ENCODE data around the gene TEX29. TPM values are rescaled to one million over a fixed set of nuclear protein-coding genes. Genes with fewer than 3 reads are reported as not detected.

TEX29 gene
- polyA plus RNA-seq, 2 donors: 0.24 to 0.88 TPM

DNA sequence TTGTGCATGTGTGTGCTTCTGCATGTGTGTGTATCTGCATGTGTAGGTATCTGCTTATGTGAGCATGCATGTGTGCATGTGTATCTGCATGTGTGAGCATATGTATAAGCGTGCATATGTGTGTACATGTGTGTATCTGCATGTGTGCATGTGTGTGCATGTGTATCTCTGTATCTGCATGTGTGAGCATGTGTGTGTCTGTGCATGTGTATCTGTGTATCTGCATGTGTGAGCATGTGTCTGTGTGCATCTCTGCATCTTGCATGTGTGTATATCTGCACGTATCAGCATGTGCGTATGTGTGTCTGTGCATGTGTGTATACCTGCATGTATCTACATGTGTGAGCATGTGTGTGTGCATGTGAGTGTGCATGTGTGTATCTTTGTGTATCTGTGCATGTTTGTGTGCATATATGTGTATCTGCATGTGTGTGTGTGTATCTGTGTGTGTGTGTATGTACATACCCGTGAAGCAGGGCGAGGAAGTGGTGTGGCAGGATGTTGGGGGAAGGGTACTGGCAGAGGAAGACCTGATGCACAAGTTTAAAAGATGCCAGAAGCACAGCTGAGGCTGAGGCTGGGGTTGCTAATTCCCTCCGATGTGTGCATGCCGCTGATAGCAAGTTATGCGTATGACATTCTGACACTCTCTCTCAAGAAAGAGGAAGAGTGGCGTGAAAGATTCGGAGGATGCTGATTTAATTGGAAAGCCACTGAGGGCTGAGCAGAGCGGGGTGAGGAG lies 64.2 kb downstream of the TEX29 start:
- H3K4me3 ChIP-seq (ENCODE audit: low read depth in 1 of 2, low read length in 2 of 2): no peak overlapping the region
- H3K4me1 ChIP-seq (ENCODE audit: control insufficient read depth in 2 of 2, insufficient read depth in 2 of 2, low read length in 1 of 2): no peaks in the 10 kb centered on the region
- H3K27me3 ChIP-seq (ENCODE audit: control insufficient read depth in 1 of 2, insufficient read depth in 2 of 2, low read length in 2 of 2): peaks cover 0 to 3% of the 10 kb centered on the region in 2 donors
- peaks cover 4 to 5% of the 10 kb centered on the region in 2 donors for H3K9me3 ChIP-seq (ENCODE audit: control insufficient read depth in 2 of 2, insufficient read depth in 1 of 2, low read depth in 1 of 2, low read length in 1 of 2)
- H3K27ac ChIP-seq (ENCODE audit: low read depth in 2 of 2, low read length in 1 of 2): no peak overlapping the region
- WGBS, 2 donors: 64 to 66% methylated on average over 11 of the region's 11 CpGs
- H3K36me3 ChIP-seq (ENCODE audit: control insufficient read depth in 2 of 2, insufficient read depth in 2 of 2, low read length in 1 of 2): no peaks in the 10 kb centered on the region

DNA sequence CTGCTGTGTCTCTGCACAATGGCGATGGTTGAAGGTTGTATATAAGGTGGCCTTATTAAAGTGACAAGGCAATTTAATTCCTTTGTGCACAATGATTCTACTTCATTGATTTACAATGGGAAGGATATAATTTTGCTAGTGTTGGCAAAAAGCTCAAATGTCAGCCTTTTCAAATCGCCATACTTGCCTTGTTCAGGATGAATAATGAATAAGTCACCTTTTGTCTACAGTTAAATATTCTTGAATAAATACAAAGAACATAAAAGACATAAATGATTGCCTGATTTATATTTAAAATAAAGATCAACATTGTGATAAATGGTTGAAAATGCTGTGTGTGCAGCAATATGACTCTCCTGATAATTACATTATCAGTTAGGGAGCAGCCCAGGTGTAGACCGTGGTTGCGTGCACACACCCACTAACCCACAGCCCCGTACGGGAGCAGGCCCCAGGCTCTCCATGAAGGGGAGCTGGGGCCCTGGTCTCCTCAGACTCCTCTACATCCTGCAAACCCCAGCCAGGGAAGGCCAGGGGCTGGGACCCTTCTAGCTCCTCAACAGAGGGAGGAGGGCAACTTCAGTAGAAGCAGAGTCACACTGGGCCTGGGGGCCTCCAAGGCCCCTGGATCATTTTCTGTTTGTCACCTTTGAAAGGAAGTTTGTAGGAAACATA lies 64.9 kb downstream of the TEX29 start:
- WGBS, 2 donors: 65 to 72% methylated on average over 6 of the region's 6 CpGs
- Histone ChIP-seq H3K4me1 (ENCODE audit: control insufficient read depth in 2 of 2, insufficient read depth in 2 of 2, low read length in 1 of 2) (no peaks in the 10 kb centered on the region), H3K27ac (ENCODE audit: low read depth in 2 of 2, low read length in 1 of 2) (no peak overlapping the region), H3K27me3 (ENCODE audit: control insufficient read depth in 1 of 2, insufficient read depth in 2 of 2, low read length in 2 of 2) (peaks cover 0 to 2% of the 10 kb centered on the region in 2 donors), H3K4me3 (ENCODE audit: low read depth in 1 of 2, low read length in 2 of 2) (no peak overlapping the region), H3K9me3 (ENCODE audit: control insufficient read depth in 2 of 2, insufficient read depth in 1 of 2, low read depth in 1 of 2, low read length in 1 of 2) (peaks cover 3 to 4% of the 10 kb centered on the region in 2 donors), H3K36me3 (ENCODE audit: control insufficient read depth in 2 of 2, insufficient read depth in 2 of 2, low read length in 1 of 2) (no peaks in the 10 kb centered on the region)

DNA sequence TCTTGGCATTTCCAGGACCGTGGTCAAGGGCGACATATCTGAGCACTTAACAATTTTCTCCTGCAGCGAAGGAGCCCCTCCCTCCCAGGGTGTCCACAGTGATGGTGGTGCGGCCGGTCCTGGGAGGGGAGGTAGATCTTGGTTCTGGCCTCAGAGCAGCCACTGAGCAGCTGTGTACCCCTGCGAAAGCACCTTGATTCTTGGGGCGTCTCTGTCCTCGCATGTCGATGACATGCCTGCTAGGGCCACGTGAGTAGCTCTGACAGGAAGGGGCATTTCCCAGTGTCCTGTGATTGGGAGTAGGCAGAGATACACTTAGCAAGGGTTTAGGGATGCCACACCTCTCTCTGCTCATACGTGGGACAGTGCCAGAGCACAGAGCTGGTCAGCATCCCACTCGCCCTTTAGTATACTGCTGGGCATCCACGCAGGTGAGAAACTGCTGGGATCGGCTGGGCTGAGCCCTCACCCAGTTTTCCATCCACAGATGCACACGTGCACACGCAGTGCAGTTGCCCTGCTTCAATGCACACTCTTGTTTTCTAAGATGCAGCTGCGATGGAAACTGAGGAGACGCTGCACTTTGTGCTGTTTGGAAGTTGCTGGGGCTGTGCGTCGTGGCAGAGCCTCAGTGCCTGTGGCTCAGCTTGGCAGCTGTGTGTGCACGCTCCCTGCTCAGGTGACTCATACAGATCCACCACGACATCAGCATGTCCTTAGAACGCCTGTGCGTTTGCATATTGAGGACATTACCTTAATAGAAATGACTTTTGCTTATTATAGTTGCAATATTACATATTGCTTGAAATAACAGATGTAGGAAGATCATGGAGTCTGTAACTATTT lies 66.8 kb downstream of the TEX29 start:
- no peaks in the 10 kb centered on the region for H3K4me1 ChIP-seq (ENCODE audit: control insufficient read depth in 2 of 2, insufficient read depth in 2 of 2, low read length in 1 of 2)
- WGBS, 2 donors: 77 to 86% methylated on average over 24 of the region's 24 CpGs

DNA sequence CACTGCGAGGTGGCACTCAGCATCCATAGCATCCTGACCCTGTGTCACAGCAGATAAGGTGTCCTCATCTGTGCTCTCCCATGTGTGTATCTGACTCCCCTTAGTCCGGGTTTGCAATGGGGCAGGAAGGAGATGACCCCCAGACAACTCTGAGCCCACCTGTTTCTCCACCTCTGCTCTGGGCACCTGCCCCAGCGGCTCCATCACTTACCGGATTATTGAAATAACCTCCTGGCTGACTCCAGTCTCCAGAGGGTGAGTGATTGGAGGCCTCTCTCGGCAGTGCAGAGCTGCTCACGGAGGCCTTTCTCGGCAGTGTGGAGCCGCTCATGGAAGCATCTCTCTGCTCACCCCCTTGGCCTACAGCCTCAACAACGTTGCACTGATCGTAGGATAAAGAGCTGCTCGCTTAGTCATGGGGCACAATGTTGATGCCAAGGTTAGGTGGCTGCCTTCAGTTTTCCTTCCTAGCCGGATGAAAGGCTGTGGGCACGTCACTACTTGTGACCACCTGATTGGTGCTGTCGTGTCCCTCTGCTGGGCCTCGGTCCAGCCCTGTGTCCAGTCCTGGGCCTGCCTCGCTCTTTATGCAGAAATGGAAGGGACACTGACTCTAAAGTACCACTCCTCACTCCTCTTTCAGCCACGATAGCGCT lies 67.6 kb downstream of the TEX29 start:
- H3K27me3 ChIP-seq (ENCODE audit: control insufficient read depth in 1 of 2, insufficient read depth in 2 of 2, low read length in 2 of 2): no peaks in the 10 kb centered on the region
- 78 to 83% methylated on average over 18 of the region's 18 CpGs for WGBS, 2 donors
- no peaks in the 10 kb centered on the region for H3K36me3 ChIP-seq (ENCODE audit: control insufficient read depth in 2 of 2, insufficient read depth in 2 of 2, low read length in 1 of 2)
- no peaks in the 10 kb centered on the region for H3K4me1 ChIP-seq (ENCODE audit: control insufficient read depth in 2 of 2, insufficient read depth in 2 of 2, low read length in 1 of 2)
- H3K27ac ChIP-seq (ENCODE audit: low read depth in 2 of 2, low read length in 1 of 2): no peak overlapping the region
- no peak overlapping the region for H3K4me3 ChIP-seq (ENCODE audit: low read depth in 1 of 2, low read length in 2 of 2)
- peaks cover 0 to 1% of the 10 kb centered on the region in 2 donors for H3K9me3 ChIP-seq (ENCODE audit: control insufficient read depth in 2 of 2, insufficient read depth in 1 of 2, low read depth in 1 of 2, low read length in 1 of 2)

More for the DNA sequence above, 66.8 kb downstream of the TEX29 start:
- H3K4me3 ChIP-seq (ENCODE audit: low read depth in 1 of 2, low read length in 2 of 2): no peak overlapping the region
- no peak overlapping the region for H3K27ac ChIP-seq (ENCODE audit: low read depth in 2 of 2, low read length in 1 of 2)
- H3K36me3 ChIP-seq (ENCODE audit: control insufficient read depth in 2 of 2, insufficient read depth in 2 of 2, low read length in 1 of 2): no peaks in the 10 kb centered on the region
- H3K9me3 ChIP-seq (ENCODE audit: control insufficient read depth in 2 of 2, insufficient read depth in 1 of 2, low read depth in 1 of 2, low read length in 1 of 2): peaks cover 0 to 1% of the 10 kb centered on the region in 2 donors
- H3K27me3 ChIP-seq (ENCODE audit: control insufficient read depth in 1 of 2, insufficient read depth in 2 of 2, low read length in 2 of 2): no peaks in the 10 kb centered on the region

DNA sequence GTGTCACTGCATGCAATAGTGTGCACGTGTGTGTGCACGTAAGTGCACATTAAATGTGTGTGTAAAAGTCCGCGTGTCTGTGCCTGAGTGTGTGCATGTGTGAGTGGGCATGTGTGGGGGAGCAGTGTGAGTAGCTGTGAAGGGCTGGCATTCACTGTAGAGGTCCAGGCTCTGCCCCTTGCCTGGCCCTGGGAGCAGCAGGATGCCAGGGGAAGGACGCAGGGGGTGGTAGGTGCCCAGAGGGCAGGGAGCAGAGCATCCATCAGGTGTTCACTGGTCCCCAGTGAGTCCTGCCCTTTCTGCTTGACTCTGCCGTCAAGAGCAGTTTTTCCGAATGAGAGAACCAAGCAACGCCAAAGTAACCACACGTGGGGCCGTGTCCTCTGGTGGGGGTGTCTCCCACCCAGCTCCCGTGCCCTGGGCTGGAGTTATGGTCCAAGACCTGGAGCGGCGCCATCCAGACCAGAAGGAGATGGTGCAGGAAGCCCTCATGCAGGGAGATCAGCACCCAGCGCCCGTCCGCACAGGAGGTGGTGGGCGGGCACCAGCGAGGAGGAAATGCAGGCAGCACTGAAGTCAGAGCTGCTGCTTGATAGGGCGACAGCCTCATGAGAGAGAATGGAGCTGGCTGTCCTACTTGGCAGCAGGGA lies 68.5 kb downstream of the TEX29 start:
- Histone ChIP-seq H3K4me1 (ENCODE audit: control insufficient read depth in 2 of 2, insufficient read depth in 2 of 2, low read length in 1 of 2) (no peaks in the 10 kb centered on the region), H3K27ac (ENCODE audit: low read depth in 2 of 2, low read length in 1 of 2) (no peak overlapping the region), H3K4me3 (ENCODE audit: low read depth in 1 of 2, low read length in 2 of 2) (no peak overlapping the region), H3K9me3 (ENCODE audit: control insufficient read depth in 2 of 2, insufficient read depth in 1 of 2, low read depth in 1 of 2, low read length in 1 of 2) (peaks cover 1 to 2% of the 10 kb centered on the region in 2 donors), H3K27me3 (ENCODE audit: control insufficient read depth in 1 of 2, insufficient read depth in 2 of 2, low read length in 2 of 2) (no peaks in the 10 kb centered on the region), H3K36me3 (ENCODE audit: control insufficient read depth in 2 of 2, insufficient read depth in 2 of 2, low read length in 1 of 2) (no peaks in the 10 kb centered on the region)
- 75 to 79% methylated on average over 19 of the region's 19 CpGs for WGBS, 2 donors

DNA sequence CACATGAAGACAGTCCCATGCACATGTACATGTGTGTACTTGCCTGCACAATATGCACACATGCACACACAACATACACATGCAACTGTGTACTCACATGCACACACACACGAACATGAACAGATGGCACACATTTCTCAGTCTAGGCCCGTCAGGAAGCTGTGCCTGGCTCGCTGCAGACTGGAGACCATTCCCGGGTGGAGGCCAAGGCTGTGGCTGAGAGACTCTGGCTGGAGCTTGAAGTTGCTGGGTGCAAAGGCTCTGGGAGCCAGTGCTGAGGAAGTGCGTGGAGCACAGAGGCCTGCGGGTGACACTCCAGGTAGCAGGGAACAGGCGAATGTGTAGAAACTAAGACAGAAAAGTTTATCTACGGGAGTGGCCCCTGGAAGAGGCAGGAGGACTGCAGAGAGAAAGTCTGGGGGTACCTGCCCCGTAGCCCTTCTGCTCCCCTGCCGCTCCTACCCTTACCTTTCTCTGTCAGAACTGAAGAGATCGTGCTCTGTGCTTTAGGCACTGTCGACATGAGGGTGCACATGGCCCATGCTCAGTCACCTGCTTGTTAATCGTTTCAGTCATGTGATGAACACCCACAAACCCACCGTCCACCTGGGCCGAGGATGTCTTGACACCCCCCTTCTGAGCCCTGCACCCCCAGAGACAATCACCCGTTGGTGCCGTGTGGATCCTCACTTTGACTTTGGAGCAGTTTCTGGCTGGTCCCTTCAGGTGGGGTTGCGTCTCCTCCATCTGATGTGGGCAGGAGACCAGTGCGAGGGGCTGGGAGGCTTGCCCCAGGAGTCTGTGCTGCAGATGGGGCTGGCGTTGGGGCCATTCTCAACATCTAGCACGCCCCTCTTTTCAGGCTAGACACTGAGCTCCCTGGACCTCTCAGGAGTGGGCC lies 69.4 kb downstream of the TEX29 start:
- no peaks in the 10 kb centered on the region for H3K4me1 ChIP-seq (ENCODE audit: control insufficient read depth in 2 of 2, insufficient read depth in 2 of 2, low read length in 1 of 2)
- H3K9me3 ChIP-seq (ENCODE audit: control insufficient read depth in 2 of 2, insufficient read depth in 1 of 2, low read depth in 1 of 2, low read length in 1 of 2): peaks cover 0 to 2% of the 10 kb centered on the region in 2 donors
- no peaks in the 10 kb centered on the region for H3K27me3 ChIP-seq (ENCODE audit: control insufficient read depth in 1 of 2, insufficient read depth in 2 of 2, low read length in 2 of 2)
- WGBS, 2 donors: 76 to 83% methylated on average over 21 of the region's 21 CpGs
- no peaks in the 10 kb centered on the region for H3K36me3 ChIP-seq (ENCODE audit: control insufficient read depth in 2 of 2, insufficient read depth in 2 of 2, low read length in 1 of 2)
- no peak overlapping the region for H3K4me3 ChIP-seq (ENCODE audit: low read depth in 1 of 2, low read length in 2 of 2)
- no peak overlapping the region for H3K27ac ChIP-seq (ENCODE audit: low read depth in 2 of 2, low read length in 1 of 2)

DNA sequence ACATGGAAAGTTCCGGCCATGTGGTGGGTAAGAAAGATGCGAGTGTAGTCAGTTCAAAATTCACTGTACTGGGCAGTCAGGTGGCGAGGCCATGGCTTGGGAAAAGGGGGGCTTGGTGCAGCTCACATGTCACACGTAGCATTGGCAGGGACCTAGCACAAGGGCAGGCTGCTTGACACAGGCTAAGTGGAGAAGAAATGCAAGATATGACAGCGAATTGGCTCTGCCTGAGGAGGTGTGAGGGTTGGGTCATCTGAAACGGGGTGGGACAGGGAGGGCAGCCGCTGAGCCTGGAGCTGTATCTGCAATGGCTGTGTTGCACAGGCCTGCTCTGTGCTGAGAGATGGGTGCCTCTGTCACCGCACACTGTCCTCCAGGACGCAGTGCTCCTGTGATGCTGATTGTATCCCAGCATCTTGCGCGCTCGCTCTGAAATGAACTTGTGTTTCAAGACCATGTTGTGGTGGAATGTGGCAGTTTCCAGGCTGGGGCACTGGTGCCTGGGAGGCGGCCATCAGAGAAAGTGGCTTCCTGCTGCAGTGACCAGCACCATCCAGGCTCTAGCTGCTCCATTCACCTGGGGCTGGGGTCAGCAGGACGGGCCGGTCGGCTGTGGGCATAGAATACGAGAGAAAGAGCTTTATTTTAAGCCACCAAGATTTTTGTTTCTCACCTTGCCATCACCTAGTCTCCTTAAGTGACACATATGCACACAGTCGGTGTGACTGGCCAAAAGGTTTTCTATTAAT lies 70.3 kb downstream of the TEX29 start:
- Histone ChIP-seq H3K9me3 (ENCODE audit: control insufficient read depth in 2 of 2, insufficient read depth in 1 of 2, low read depth in 1 of 2, low read length in 1 of 2) (peaks cover 2% of the 10 kb centered on the region in 2 donors), H3K4me1 (ENCODE audit: control insufficient read depth in 2 of 2, insufficient read depth in 2 of 2, low read length in 1 of 2) (no peaks in the 10 kb centered on the region), H3K4me3 (ENCODE audit: low read depth in 1 of 2, low read length in 2 of 2) (no peak overlapping the region), H3K36me3 (ENCODE audit: control insufficient read depth in 2 of 2, insufficient read depth in 2 of 2, low read length in 1 of 2) (no peaks in the 10 kb centered on the region), H3K27ac (ENCODE audit: low read depth in 2 of 2, low read length in 1 of 2) (no peak overlapping the region), H3K27me3 (ENCODE audit: control insufficient read depth in 1 of 2, insufficient read depth in 2 of 2, low read length in 2 of 2) (no peaks in the 10 kb centered on the region)
- WGBS, 2 donors: 80 to 89% methylated on average over 18 of the region's 18 CpGs

DNA sequence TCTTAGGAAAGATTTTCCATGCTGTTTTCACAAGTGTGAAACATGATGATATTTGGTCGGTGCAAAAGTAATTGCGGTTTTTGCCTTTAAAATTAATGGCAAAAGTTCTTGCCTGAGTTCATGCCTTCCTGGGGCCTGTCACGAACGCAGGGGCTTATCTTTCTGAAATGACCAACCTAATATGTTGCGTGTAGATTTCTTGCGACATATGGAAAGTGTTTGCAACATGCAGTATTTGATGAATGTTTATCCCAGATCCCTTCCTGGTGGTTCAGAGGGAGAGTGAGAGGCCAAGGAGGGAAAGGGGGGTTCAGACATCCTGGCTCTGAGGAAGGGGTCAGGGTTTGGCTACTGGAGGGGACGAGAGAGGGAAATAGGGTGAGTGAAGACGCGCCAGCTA lies 72.0 kb downstream of the TEX29 start:
- Histone ChIP-seq H3K36me3 (ENCODE audit: control insufficient read depth in 2 of 2, insufficient read depth in 2 of 2, low read length in 1 of 2) (no peaks in the 10 kb centered on the region), H3K27ac (ENCODE audit: low read depth in 2 of 2, low read length in 1 of 2) (no peak overlapping the region), H3K4me1 (ENCODE audit: control insufficient read depth in 2 of 2, insufficient read depth in 2 of 2, low read length in 1 of 2) (no peaks in the 10 kb centered on the region), H3K9me3 (ENCODE audit: control insufficient read depth in 2 of 2, insufficient read depth in 1 of 2, low read depth in 1 of 2, low read length in 1 of 2) (peaks cover 2 to 3% of the 10 kb centered on the region in 2 donors), H3K27me3 (ENCODE audit: control insufficient read depth in 1 of 2, insufficient read depth in 2 of 2, low read length in 2 of 2) (no peaks in the 10 kb centered on the region), H3K4me3 (ENCODE audit: low read depth in 1 of 2, low read length in 2 of 2) (no peak overlapping the region)
- WGBS, 2 donors: 79 to 90% methylated on average over 9 of the region's 9 CpGs

Measured in esophagus (tissue), 2 donors.